IMR-90 (cell line): Measurements from ENCODE around the gene GNB4.

Experiments
- CEBPB ChIP-seq: IDR thresholded peaks from 2 replicates; pipeline ENCODE4 v1.6.1; 2012; ENCODE audit warnings: low read depth, low read length, improper control_type of control experiment
- CHD1 ChIP-seq: IDR thresholded peaks from 2 replicates; pipeline ENCODE4 v1.6.1; 2012; ENCODE audit warnings: low read depth, low read length, improper control_type of control experiment
- CTCF ChIP-seq: conservative IDR thresholded peaks from 2 replicates; pipeline ENCODE4 v1.5.1; 2012; ENCODE audit warnings: mild to moderate bottlenecking, low read depth, low read length, improper control_type of control experiment
- ELK1 ChIP-seq: fragments of 150-350 bp; IDR thresholded peaks from 2 replicates; pipeline ENCODE4 v1.6.1; 2016; ENCODE audit warnings: low read depth, mild to moderate bottlenecking, low read length, moderate library complexity, borderline replicate concordance
- FOS ChIP-seq: fragments of 150-350 bp; IDR thresholded peaks from 2 replicates; pipeline ENCODE4 v1.6.1; 2016; ENCODE audit warnings: low read depth, low read length
- MXI1 ChIP-seq: IDR thresholded peaks from 2 replicates; pipeline ENCODE4 v1.6.1; 2012; ENCODE audit warnings: low read depth, mild to moderate bottlenecking, low read length, moderate library complexity, borderline replicate concordance
- NFE2L2 ChIP-seq: fragments of 150-350 bp; IDR thresholded peaks from 2 replicates; pipeline ENCODE4 v1.6.1; 2016; ENCODE audit warnings: low read depth, mild to moderate bottlenecking, low read length
- POLR2A ChIP-seq: IDR thresholded peaks from 2 replicates; pipeline ENCODE4 v1.6.1; 2012; ENCODE audit warnings: mild to moderate bottlenecking, low read depth, low read length
- RAD21 ChIP-seq: IDR thresholded peaks from 2 replicates; pipeline ENCODE4 v1.6.1; 2012; ENCODE audit warnings: low read length, improper control_type of control experiment
- RFX5 ChIP-seq: IDR thresholded peaks from 2 replicates; pipeline ENCODE4 v1.8.0; 2012; ENCODE audit warnings: low read depth, mild to moderate bottlenecking, low read length, moderate library complexity
- SMC3 ChIP-seq: fragments of 150-350 bp; IDR thresholded peaks from 2 replicates; pipeline ENCODE4 v1.6.1; 2016; ENCODE audit warnings: low read depth, mild to moderate bottlenecking, antibody characterized with exemption, low read length, moderate library complexity
- USF2 ChIP-seq: fragments of 150-350 bp; IDR thresholded peaks from 2 replicates; pipeline ENCODE4 v1.6.1; 2017; ENCODE audit warnings: mild to moderate bottlenecking, antibody characterized with exemption, low read length, low read depth

- TF ChIP-seq CTCF: no peak
- no peak for TF ChIP-seq SMC3
- no peak for TF ChIP-seq NFE2L2
- TF ChIP-seq RAD21: no peak
- no peak for TF ChIP-seq USF2
- TF ChIP-seq POLR2A: peak; percentile 56; the same call in 1 of the 2 replicates
- TF ChIP-seq CEBPB: peak; percentile 94
- TF ChIP-seq ELK1: no peak
- TF ChIP-seq FOS: no peak
- no peak for TF ChIP-seq CHD1
- no peak for TF ChIP-seq RFX5
- TF ChIP-seq MXI1: peak; percentile 66
Observed at GRCh38 chr3:179451265-179452175, at the start of gene GNB4.
